Neuronal stem cell (in vitro differentiated cells): ENCODE data around the gene ADGRF1.
A peak's percentile ranks its signal among the peaks of the same experiment; 100 is the strongest.
"Not testable (repeated sequence)": the region's sequence is repeated elsewhere in the genome, so short reads cannot be mapped to it uniquely, and the experiment has no call there.

ENCODE experiments used
- DNase-seq: peaks from one replicate; pipeline ENCODE4 v3.0.0-alpha.2; 2013; ENCODE audit warnings: low spot score
- H2AFZ ChIP-seq: one replicate; pipeline ENCODE4 v1.6.1; 2013; ENCODE audit warnings: mild to moderate bottlenecking, low read length, inconsistent platforms
- H2AK5ac ChIP-seq: 2 replicates; pipeline ENCODE4 v1.6.1; 2013; ENCODE audit warnings: low read depth, mild to moderate bottlenecking, inconsistent platforms, low read length, moderate library complexity, mixed read lengths
- H2BK120ac ChIP-seq: 2 replicates; pipeline ENCODE4 v1.6.1; 2013; ENCODE audit warnings: low read depth, mild to moderate bottlenecking, inconsistent platforms, low read length, moderate library complexity, mixed read lengths
- H2BK12ac ChIP-seq: one replicate; pipeline ENCODE4 v1.6.1; 2013; ENCODE audit warnings: low read length, inconsistent platforms
- H2BK15ac ChIP-seq: 2 replicates; pipeline ENCODE4 v1.6.1; 2013; ENCODE audit warnings: mild to moderate bottlenecking, low read length, inconsistent platforms, mixed read lengths
- H2BK5ac ChIP-seq: one replicate; pipeline ENCODE4 v1.6.1; 2013; ENCODE audit warnings: inconsistent platforms, mild to moderate bottlenecking, low read length, moderate library complexity
- H3K14ac ChIP-seq: one replicate; pipeline ENCODE4 v1.6.1; 2013; ENCODE audit warnings: low read length, inconsistent platforms
- H3K18ac ChIP-seq: 2 replicates; pipeline ENCODE4 v1.6.1; 2013; ENCODE audit warnings: low read length, inconsistent platforms
- H3K23ac ChIP-seq: 2 replicates; pipeline ENCODE4 v1.6.1; 2013; ENCODE audit warnings: low read depth, mild to moderate bottlenecking, mixed read lengths, low read length, inconsistent platforms; ENCODE audit not compliant: poor library complexity
- H3K27ac ChIP-seq: replicated peaks from 3 replicates; pipeline ENCODE4 v1.5.1; 2013; ENCODE audit warnings: low read length, inconsistent platforms
- H3K27me3 ChIP-seq, 3 experiments: 2 replicates each; pipeline ENCODE4 v1.6.1; 2013; ENCODE audit warnings: low read length in 3 of 3, mild to moderate bottlenecking in 2 of 3, inconsistent platforms in 1 of 3, low read depth in 1 of 3, mixed read lengths in 1 of 3, moderate library complexity in 1 of 3; ENCODE audit not compliant: control insufficient read depth in 3 of 3, insufficient read depth in 3 of 3
- H3K36me3 ChIP-seq, 2 donors: replicated peaks in 1 of 2; 2 replicates each; pipeline ENCODE4 v1.6.1; 2013; ENCODE audit warnings: low read length in 2 of 2; ENCODE audit not compliant: control insufficient read depth in 2 of 2, insufficient read depth in 2 of 2
- H3K4ac ChIP-seq: 2 replicates; pipeline ENCODE4 v1.6.1; 2013; ENCODE audit warnings: inconsistent platforms, mild to moderate bottlenecking, low read length, moderate library complexity
- H3K4me1 ChIP-seq, 2 donors: 1 replicate in 1 of 2; 2 replicates in 1 of 2; pipeline ENCODE4 v1.6.1; 2013; ENCODE audit warnings: low read length in 2 of 2, low read depth in 1 of 2; ENCODE audit not compliant: control insufficient read depth in 2 of 2, insufficient read depth in 1 of 2
- H3K4me2 ChIP-seq: one replicate; pipeline ENCODE4 v1.6.1; 2013; ENCODE audit warnings: mild to moderate bottlenecking, low read length, inconsistent platforms; ENCODE audit not compliant: insufficient read depth, poor library complexity, severe bottlenecking
- H3K4me3 ChIP-seq, 2 donors: 2 replicates each; pipeline ENCODE4 v1.5.1; 2013; ENCODE audit warnings: low read length in 2 of 2, mild to moderate bottlenecking in 2 of 2, inconsistent platforms in 1 of 2, moderate library complexity in 1 of 2
- H3K79me1 ChIP-seq: one replicate; pipeline ENCODE4 v1.6.1; 2013; ENCODE audit warnings: low read depth, mild to moderate bottlenecking, inconsistent platforms, low read length, moderate library complexity
- H3K9ac ChIP-seq: one replicate; pipeline ENCODE4 v1.6.1; 2013; ENCODE audit warnings: mild to moderate bottlenecking, low read depth, low read length, inconsistent platforms; ENCODE audit not compliant: poor library complexity
- H3K9me3 ChIP-seq, 2 donors: replicated peaks in 1 of 2; 2 replicates each; pipeline versions ENCODE3 to v1.6.1; 2013; ENCODE audit warnings: low read length in 2 of 2, mild to moderate bottlenecking in 2 of 2, inconsistent platforms in 1 of 2, low read depth in 1 of 2, mixed read lengths in 1 of 2, moderate library complexity in 1 of 2; ENCODE audit not compliant: control insufficient read depth in 2 of 2, insufficient read depth in 1 of 2
- H4K8ac ChIP-seq: one replicate; pipeline ENCODE4 v1.6.1; 2013; ENCODE audit warnings: low read depth, mild to moderate bottlenecking, inconsistent platforms, low read length, moderate library complexity
- H4K91ac ChIP-seq: one replicate; pipeline ENCODE4 v1.6.1; 2013; ENCODE audit warnings: low read length, low read depth, mild to moderate bottlenecking, inconsistent platforms; ENCODE audit not compliant: poor library complexity
- WGBS, 2 donors: extraction: QIAGEN DNeasy Blood & Tissue Kit; methylation state at CpG; one replicate each; pipeline ENCODE4 v1.1.7; 2013; ENCODE audit warnings: missing lambda C conversion rate in 2 of 2, mixed read lengths in 1 of 2; ENCODE audit not compliant: insufficient read length in 2 of 2, insufficient replicate concordance in 1 of 2; ENCODE audit errors: extremely low coverage in 2 of 2; 5-methylcytosine and 5-hydroxymethylcytosine counted together

The ADGRF1 gene

GRCh38 chr6:47054302-47054701, 12.2 kb upstream of the ADGRF1 start:
- H3K14ac ChIP-seq, H3K23ac ChIP-seq, H3K9ac ChIP-seq, H3K4me3 ChIP-seq, DNase-seq, H3K27me3 ChIP-seq, H4K8ac ChIP-seq, H3K18ac ChIP-seq, H2BK5ac ChIP-seq, H3K9me3 ChIP-seq, H2AK5ac ChIP-seq, H2BK12ac ChIP-seq, H3K27ac ChIP-seq, H3K4ac ChIP-seq, H3K4me1 ChIP-seq, H3K79me1 ChIP-seq, H2BK120ac ChIP-seq, H3K4me2 ChIP-seq, H3K36me3 ChIP-seq, H2AFZ ChIP-seq, H4K91ac ChIP-seq, H2BK15ac ChIP-seq: not testable (repeated sequence)
- no CpG with 5 or more reads among the region's 2 CpGs for WGBS, 2 donors

- no peak overlapping the region for H2BK12ac ChIP-seq
- no peak overlapping the region for H4K91ac ChIP-seq
- H3K4me2 ChIP-seq, result no peak overlapping the region
- no peaks in the 10 kb centered on the region for H3K36me3 ChIP-seq
- DNase-seq, result no peak
- no peak overlapping the region for H2BK5ac ChIP-seq
- H3K27me3 ChIP-seq, result no peaks in the 10 kb centered on the region
- H3K14ac ChIP-seq, result no peak overlapping the region
- H3K9ac ChIP-seq, result no peak overlapping the region
- no peak overlapping the region for H3K4me3 ChIP-seq
- H3K4me1 ChIP-seq, result peaks cover 0 to 5% of the 10 kb centered on the region in 2 donors
- no peaks in the 10 kb centered on the region for H3K9me3 ChIP-seq
- no peak overlapping the region for H2AK5ac ChIP-seq
- no peak overlapping the region for H4K8ac ChIP-seq
- H3K4ac ChIP-seq, result no peak overlapping the region
- H3K79me1 ChIP-seq, result no peaks in the 10 kb centered on the region
- H2AFZ ChIP-seq, result no peak overlapping the region
- no peak overlapping the region for H2BK120ac ChIP-seq
- no peak overlapping the region for H2BK15ac ChIP-seq
- no peak overlapping the region for H3K27ac ChIP-seq
- no peak overlapping the region for H3K18ac ChIP-seq
- no peak overlapping the region for H3K23ac ChIP-seq
These were observed 6.5 kb upstream of the ADGRF1 start for GRCh38 chr6:47048638-47049037.

GRCh38 chr6:47047479-47048407, 5.6 kb upstream of the ADGRF1 start:
- Histone ChIP-seq H3K9ac (no peak overlapping the region), H3K4me1 (peaks cover 0 to 5% of the 10 kb centered on the region in 2 donors), H3K18ac (no peak overlapping the region), H3K4me3 (no peak overlapping the region), H2AK5ac (no peak overlapping the region), H2BK120ac (no peak overlapping the region), H3K14ac (no peak overlapping the region), H2BK15ac (no peak overlapping the region), H4K8ac (no peak overlapping the region), H2BK5ac (no peak overlapping the region), H3K27ac (no peak overlapping the region), H2BK12ac (no peak overlapping the region), H3K9me3 (no peaks in the 10 kb centered on the region), H3K23ac (no peak overlapping the region), H4K91ac (no peak overlapping the region), H3K4me2 (no peak overlapping the region), H3K4ac (no peak overlapping the region), H2AFZ (no peak overlapping the region), H3K79me1 (no peaks in the 10 kb centered on the region), H3K27me3 (no peaks in the 10 kb centered on the region), H3K36me3 (no peaks in the 10 kb centered on the region)
- no CpG with 5 or more reads among the region's 9 CpGs for WGBS, 2 donors
- peak; percentile 63 for DNase-seq

- no peak for DNase-seq
- no peak overlapping the region for H2BK5ac ChIP-seq
- H3K36me3 ChIP-seq, result no peaks in the 10 kb centered on the region
- no peak overlapping the region for H3K4me2 ChIP-seq
- H3K14ac ChIP-seq, result no peak overlapping the region
- no peak overlapping the region for H3K4me3 ChIP-seq
- H3K18ac ChIP-seq, result peak overlapping the region; percentile 16
- no peak overlapping the region for H4K8ac ChIP-seq
- no peak overlapping the region for H3K9ac ChIP-seq
- H3K4me1 ChIP-seq, result peaks cover 0 to 5% of the 10 kb centered on the region in 2 donors
- H4K91ac ChIP-seq, result no peak overlapping the region
- no peaks in the 10 kb centered on the region for H3K27me3 ChIP-seq
- no peak overlapping the region for H3K27ac ChIP-seq
- no peaks in the 10 kb centered on the region for H3K9me3 ChIP-seq
- H2BK120ac ChIP-seq, result no peak overlapping the region
- no peak overlapping the region for H3K23ac ChIP-seq
- no peak overlapping the region for H2BK15ac ChIP-seq
- H3K4ac ChIP-seq, result no peak overlapping the region
- H3K79me1 ChIP-seq, result no peaks in the 10 kb centered on the region
- no CpG with 5 or more reads among the region's 3 CpGs for WGBS, 2 donors
- H2BK12ac ChIP-seq, result no peak overlapping the region
- no peak overlapping the region for H2AK5ac ChIP-seq
- H2AFZ ChIP-seq, result no peak overlapping the region
These were observed 5.0 kb upstream of the ADGRF1 start for GRCh38 chr6:47047097-47047478.
